ENCODE results near the gene GRID1. TPM values are rescaled to one million over a fixed set of nuclear protein-coding genes. Genes with fewer than 3 reads are reported as not detected.

The GRID1 gene
- total RNA-seq, 1 donor from 2014 or later, result 2.7 TPM

GRCh38 chr10:86230557-86231180 lies 135.9 kb downstream of the GRID1 start:
- DNase-seq (ENCODE audit: low spot score), result no peak

- no peak for DNase-seq (ENCODE audit: low spot score)
Observed at GRCh38 chr10:86229811-86230556, 136.6 kb downstream of the GRID1 start.

- no peak for DNase-seq (ENCODE audit: low spot score)
Observed at GRCh38 chr10:86229376-86229775, 137.2 kb downstream of the GRID1 start.

GRCh38 chr10:86227501-86228258 lies 138.9 kb downstream of the GRID1 start:
- DNase-seq (ENCODE audit: low spot score), result no peak

GRCh38 chr10:86226781-86227201 lies 139.8 kb downstream of the GRID1 start:
- no peak for DNase-seq (ENCODE audit: low spot score)

DNA sequence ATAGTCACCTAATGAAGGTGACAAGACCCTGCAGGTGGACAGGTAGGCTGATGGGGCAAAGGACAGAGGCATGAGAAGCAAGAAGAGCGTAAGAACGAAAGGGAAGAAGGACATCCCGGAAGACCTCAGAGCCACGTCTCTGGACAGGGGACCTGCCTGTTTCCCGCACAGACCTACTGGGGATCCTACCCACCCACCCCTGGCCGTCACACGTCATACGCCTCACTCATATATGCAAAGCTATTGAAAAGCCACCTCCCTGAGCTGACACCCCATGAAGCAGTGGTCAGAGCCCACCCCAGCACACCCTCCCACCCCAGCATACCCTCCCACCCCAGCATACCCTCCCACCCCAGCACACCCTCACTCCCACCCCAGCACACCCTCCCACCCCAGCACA lies 140.6 kb downstream of the GRID1 start:
- no peak for DNase-seq (ENCODE audit: low spot score)

DNA sequence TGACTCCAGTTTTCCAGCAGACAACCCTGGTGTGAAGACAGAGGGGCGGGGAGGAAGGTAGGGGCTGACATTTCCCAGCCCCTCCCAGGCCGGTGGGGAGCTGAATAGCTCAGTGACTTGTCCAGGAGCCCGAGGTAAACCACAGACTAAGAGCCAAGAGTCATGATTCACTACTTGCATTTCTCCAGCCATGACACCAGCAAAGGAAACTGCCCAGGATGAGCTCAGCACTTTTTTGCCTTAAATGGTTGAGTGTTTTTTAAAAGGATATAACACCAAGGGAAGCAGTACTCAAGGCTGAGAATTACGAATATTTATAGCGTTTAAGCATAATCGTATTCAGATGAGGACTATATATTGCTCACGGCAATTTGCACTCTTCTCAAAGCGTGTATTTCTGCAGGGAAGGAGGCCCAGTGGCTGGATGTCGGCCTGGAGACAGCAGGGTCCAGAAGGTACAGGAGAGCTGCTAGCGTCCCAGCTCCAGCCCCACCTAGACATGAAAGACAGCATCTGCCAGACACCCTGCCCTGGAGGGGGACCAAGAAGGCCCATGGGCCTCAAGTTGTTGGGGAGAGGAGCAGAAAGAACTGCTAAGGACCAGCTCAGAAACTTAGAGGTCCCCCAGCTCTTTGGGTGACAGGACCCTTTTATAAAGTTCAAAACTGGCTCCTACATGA lies 141.4 kb downstream of the GRID1 start:
- no peak for DNase-seq (ENCODE audit: low spot score)

DNA sequence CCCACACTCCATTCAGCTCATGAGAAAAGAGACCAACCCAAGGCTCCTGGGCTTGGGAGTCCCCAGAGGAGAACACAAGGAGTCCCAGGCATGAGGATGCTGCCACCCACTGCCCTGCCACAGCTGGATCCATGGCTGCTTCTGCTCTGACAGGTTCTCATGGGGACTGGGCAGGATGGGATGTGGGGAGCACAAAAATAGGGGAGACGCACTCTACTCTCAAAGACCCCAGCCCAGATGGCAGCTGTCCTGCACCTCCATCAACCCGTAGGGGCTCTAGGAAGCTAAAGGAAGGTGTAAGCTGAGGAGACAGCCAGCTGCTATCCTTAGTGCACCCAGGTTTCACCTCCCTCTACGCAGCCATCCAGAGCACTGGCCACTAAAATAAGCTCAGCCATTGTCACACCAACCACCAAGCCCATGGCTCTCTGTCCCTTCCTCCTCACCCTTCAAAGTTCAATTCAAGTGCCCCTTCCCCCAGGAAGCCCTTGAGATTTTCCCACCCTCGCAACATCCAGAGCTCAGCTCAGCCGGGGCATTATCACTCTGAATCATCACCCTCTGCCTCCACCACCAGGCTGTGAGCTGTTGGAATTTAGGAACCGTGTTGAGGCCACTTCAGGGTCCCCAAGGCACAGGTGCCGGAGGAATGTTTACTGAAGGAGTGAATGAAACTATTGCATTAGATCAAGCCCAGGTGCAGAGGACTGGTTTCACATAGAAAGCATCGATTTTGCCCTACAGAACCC lies 142.1 kb downstream of the GRID1 start:
- no peak for DNase-seq (ENCODE audit: low spot score)

GRCh38 chr10:86223256-86223655 lies 143.3 kb downstream of the GRID1 start:
- no peak for DNase-seq (ENCODE audit: low spot score)

GRCh38 chr10:86222687-86223086 lies 143.9 kb downstream of the GRID1 start:
- DNase-seq (ENCODE audit: low spot score), result no peak

- DNase-seq (ENCODE audit: low spot score), result no peak
Observed at GRCh38 chr10:86222336-86222650, 144.3 kb downstream of the GRID1 start.

DNA sequence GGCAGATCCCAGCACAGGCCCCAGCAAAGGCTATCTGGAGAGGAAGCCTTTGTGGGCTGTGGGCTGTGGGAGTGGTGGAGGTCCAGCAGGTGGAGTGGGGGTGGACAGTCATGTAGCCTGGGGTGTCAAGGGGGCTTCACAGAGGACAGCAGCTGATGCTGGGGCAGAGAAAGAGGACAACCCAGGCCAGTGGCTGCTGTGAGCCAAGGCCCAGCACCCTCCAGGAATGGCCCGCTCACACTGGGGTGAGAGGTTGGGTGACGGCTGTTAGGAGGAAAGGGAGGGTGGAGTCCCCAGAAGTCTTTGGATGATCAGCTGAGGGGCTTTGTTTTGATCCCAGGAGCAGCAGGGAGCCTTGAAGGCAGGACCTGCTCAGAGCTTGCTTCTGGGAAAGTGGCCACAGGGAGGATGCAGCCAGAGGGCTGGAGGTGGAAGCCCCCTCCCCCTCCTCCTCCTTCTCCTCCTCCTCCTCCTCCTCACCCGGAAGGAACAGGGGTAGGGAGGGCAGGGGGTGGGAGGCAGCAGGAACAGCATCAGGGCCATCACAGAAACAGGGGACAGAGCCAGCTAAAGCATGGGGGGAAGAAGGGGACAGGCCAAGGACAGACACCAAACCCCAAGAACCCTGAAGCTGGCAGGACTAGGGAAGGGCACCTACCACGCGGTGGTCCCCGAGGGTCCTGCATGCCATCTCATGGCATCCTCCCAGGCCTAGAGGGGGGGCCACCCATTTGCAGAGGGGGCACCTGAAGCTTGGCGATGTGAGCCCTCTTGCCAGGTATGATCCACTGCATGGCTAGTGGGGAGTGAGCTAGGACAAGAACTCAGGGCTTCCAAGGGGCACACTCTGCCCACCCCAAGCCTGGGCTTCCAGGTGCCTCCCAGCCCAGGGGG lies 144.9 kb downstream of the GRID1 start:
- no peak for DNase-seq (ENCODE audit: low spot score)

DNA sequence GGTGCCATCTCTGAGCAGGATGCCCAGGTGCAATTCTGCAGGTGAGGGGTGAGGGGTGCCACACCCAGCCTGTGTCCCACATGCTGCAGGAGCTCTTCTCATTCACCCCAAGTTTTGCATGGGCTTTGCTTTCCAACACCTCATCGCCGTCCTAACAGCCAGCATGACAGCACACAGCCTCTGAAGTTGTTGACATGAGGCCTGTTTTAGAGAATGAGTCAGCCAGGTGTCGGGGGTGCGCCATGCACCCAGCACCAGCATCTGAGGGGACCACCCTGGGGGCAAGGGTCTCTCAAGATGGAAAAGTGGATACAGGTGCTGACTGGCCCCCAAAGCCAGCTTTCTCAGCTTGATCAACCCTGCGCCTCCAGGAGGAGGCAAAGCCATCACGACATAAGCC lies 146.0 kb downstream of the GRID1 start:
- no peak for DNase-seq (ENCODE audit: low spot score)

DNA sequence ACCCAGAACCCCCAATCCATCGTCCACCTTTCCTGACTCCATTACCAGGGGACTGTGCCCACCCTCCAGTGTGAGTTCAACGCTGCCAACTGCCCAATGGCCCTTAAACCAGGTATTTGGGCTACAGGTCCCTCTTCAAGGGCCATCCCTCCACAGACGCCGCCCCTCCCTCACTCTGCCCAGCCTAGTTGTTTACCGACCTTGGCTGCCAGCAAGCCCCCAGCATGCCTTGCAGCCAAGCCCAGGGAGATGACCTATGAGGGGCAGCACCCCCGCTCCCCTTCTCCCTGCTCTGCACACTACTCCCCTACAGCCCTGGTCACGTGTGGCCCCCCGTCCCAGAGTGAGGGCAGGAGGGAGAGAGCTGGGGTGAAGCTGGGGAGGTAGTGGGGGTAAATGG lies 147.3 kb downstream of the GRID1 start:
- no peak for DNase-seq (ENCODE audit: low spot score)

DNA sequence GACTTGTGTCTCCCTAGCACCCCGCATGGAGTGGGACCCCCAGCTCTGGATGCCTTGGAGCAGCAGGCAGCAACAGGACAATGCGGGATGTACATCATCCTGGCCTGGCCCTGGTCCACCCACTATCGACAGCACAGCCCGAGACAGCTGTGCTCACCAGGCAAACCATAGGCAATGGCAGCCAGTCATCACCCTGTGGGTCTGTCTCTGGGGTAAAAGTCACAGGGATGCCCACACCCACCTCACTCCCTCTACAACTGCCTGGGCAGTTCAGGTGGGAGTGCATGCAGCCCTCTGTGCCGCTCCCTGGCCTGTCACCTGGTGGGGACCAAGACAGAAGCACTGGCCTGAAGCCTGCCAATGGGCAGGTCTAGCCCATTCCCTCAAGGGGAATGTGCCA lies 147.8 kb downstream of the GRID1 start:
- no peak for DNase-seq (ENCODE audit: low spot score)

DNA sequence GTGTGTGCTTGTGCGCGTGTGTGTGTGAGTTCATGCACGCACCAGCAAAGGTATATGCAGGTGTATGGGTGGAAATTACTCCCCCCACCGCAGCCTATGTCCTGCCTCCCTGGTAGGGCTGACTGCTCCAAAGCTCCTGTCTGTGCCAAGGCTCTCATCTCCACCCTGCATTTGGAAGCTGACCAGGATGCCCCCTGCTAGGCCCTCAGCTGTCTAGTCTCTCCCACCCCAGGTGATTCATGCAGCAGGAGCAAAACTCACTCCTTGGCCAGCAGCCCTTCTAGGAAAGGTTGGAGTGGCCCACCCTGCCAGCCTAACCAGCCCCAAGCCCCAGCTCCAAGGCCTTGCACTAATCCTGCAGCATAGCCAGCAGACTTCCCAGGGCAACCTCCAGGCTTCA lies 148.4 kb downstream of the GRID1 start:
- DNase-seq (ENCODE audit: low spot score), result no peak

- DNase-seq (ENCODE audit: low spot score), result no peak
Observed at GRCh38 chr10:86217371-86218080, 149.1 kb downstream of the GRID1 start.

DNA sequence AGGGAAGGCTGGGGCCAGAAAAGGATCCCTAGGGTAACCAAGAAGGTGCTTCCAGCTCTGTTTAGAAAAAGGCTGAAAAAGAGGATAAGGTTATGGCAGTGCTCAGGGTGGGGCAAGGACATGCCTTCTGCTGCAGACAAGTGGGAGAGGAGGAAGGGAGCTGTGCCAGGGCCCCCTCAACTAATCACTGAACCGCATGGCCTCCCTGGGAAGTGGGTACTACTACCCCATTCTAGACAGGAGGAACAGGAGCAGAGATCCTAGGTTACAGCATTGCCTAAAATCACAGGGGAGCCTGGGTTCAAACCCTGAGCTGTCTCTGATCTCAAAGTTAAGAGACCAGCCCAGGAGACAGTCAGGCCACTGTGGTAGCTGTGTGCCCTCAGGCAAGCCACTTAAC lies 149.7 kb downstream of the GRID1 start:
- no peak for DNase-seq (ENCODE audit: low spot score)

DNA sequence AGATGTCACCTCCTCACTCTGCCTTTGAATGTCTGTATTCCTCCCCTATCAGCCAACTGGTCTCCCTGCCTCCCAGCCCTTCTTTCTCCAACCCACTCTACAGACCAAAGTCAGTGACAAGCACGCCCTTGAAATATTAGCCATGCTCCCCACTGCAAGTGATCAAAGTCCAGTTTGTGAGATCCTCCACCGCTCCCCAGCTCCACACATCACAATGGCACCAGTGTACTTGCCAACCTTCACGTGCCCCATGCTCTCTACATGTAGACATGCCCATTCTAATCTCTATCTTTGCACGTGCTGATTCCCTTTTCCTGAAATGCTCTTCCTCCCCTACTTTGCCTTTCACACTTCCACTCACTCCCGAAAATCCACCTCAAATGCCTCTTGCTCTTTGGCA lies 150.9 kb downstream of the GRID1 start:
- no peak for DNase-seq (ENCODE audit: low spot score)

- no peak for DNase-seq (ENCODE audit: low spot score)
Observed at GRCh38 chr10:86215046-86215445, 151.5 kb downstream of the GRID1 start.

Measured in ureter (tissue), 1 donor.